Measurements from ENCODE around the gene SPTBN5.
A peak's percentile ranks its signal among the peaks of the same experiment; 100 is the strongest.

Gene SPTBN5

GRCh38 chr15:41825572-41826535 lies 68.0 kb downstream of the SPTBN5 start:
- DNase-seq (ENCODE audit: low read depth in 2 of 2): no peak

GRCh38 chr15:41825145-41825544 lies 68.7 kb downstream of the SPTBN5 start:
- no peak for DNase-seq (ENCODE audit: low read depth in 2 of 2)

GRCh38 chr15:41824062-41824745 lies 69.6 kb downstream of the SPTBN5 start:
- no peak for DNase-seq (ENCODE audit: low read depth in 2 of 2)

GRCh38 chr15:41823502-41823901 lies 70.4 kb downstream of the SPTBN5 start:
- DNase-seq (ENCODE audit: low read depth in 2 of 2): no peak

GRCh38 chr15:41822957-41823356 lies 70.9 kb downstream of the SPTBN5 start:
- DNase-seq (ENCODE audit: low read depth in 2 of 2): no peak

GRCh38 chr15:41822471-41822870 lies 71.4 kb downstream of the SPTBN5 start:
- DNase-seq (ENCODE audit: low read depth in 2 of 2): no peak

- DNase-seq (ENCODE audit: low read depth in 2 of 2): no peak
These were observed 72.0 kb downstream of the SPTBN5 start for GRCh38 chr15:41821831-41822230.

GRCh38 chr15:41820791-41821423 lies 72.9 kb downstream of the SPTBN5 start:
- DNase-seq (ENCODE audit: low read depth in 2 of 2): no peak

GRCh38 chr15:41819455-41820050 lies 74.3 kb downstream of the SPTBN5 start:
- DNase-seq (ENCODE audit: low read depth in 2 of 2): no peak

GRCh38 chr15:41817781-41818180 lies 76.1 kb downstream of the SPTBN5 start:
- no peak for DNase-seq (ENCODE audit: low read depth in 2 of 2)

GRCh38 chr15:41817327-41817726 lies 76.5 kb downstream of the SPTBN5 start:
- no peak for DNase-seq (ENCODE audit: low read depth in 2 of 2)

- no peak for DNase-seq (ENCODE audit: low read depth in 2 of 2)
These were observed 77.1 kb downstream of the SPTBN5 start for GRCh38 chr15:41816788-41817187.

- no peak for DNase-seq (ENCODE audit: low read depth in 2 of 2)
These were observed 79.3 kb downstream of the SPTBN5 start for GRCh38 chr15:41814534-41814933.

- no peak for DNase-seq (ENCODE audit: low read depth in 2 of 2)
These were observed 80.4 kb downstream of the SPTBN5 start for GRCh38 chr15:41813426-41813825.

- DNase-seq (ENCODE audit: low read depth in 2 of 2): no peak
These were observed 81.0 kb downstream of the SPTBN5 start for GRCh38 chr15:41812820-41813375.

- peak; percentile 42 to 43 for DNase-seq (ENCODE audit: low read depth in 2 of 2)
These were observed 82.2 kb downstream of the SPTBN5 start for GRCh38 chr15:41811432-41812195.

GRCh38 chr15:41810651-41811431 lies 83.0 kb downstream of the SPTBN5 start:
- DNase-seq (ENCODE audit: low read depth in 2 of 2): no peak

GRCh38 chr15:41809526-41810220 lies 84.2 kb downstream of the SPTBN5 start:
- DNase-seq (ENCODE audit: low read depth in 2 of 2): no peak

- DNase-seq (ENCODE audit: low read depth in 2 of 2): no peak
These were observed 84.7 kb downstream of the SPTBN5 start for GRCh38 chr15:41809121-41809520.
